ENCODE measurements around the gene LITAF.

GRCh38 chr16:11596572-11597226 lies 10.0 kb upstream of the LITAF start:
- TF ChIP-seq CTCF (IDR thresholded peaks at IDR 0.05; ENCODE audit: insufficient read depth, low read length, poor library complexity, severe bottlenecking) (no peak), EZH2phosphoT487 (conservative IDR thresholded peaks at IDR 0.05; ENCODE audit: low read length) (no peak)

All from SU-DHL-6 (cell line).